HCT116 (cell line): ENCODE measurements around the gene TMCC1. TPM values are rescaled to one million over a fixed set of nuclear protein-coding genes. Genes with fewer than 3 reads are reported as not detected.
A peak's percentile ranks its signal among the peaks of the same experiment; 100 is the strongest.

Experiments used
- ATAC-seq: fragments of 200-7000 bp; cut with Tn5 transposase; 2 replicates; pipeline ENCODE4 v1.9.1; 2020; ENCODE audit warnings: mild to moderate bottlenecking, moderate library complexity
- BruUV-seq: library from RNA; stranded (reverse); fragments of 400-500 nt; replicated peaks from 2 replicates; lab custom pipeline; 2021; lab: Mats Ljungman, UMichigan
- CTCF ChIA-PET: fragments of 300-600 bp; sonication (Branson Sonifier 250); formaldehyde crosslinking; loops from one replicate; lab custom pipeline; 2021; ENCODE audit warnings: antibody characterized with exemption; lab: Charles Lee
- POLR2A ChIA-PET: fragments of 300-600, 350-600 bp; sonication (Branson Sonifier 250); formaldehyde crosslinking; loops from one replicate; lab custom pipeline; 2021; ENCODE audit warnings: antibody characterized with exemption; lab: Charles Lee
- RAD21 ChIA-PET, 2 experiments: fragments of 300-600 bp; sonication (Branson Sonifier 250); formaldehyde crosslinking; loops; one replicate each; lab custom pipeline; 2023; ENCODE audit warnings: low total read pairs in 2 of 2; ENCODE audit not compliant: uncharacterized antibody in 2 of 2, unreplicated experiment in 2 of 2, low non-redundant PET in 1 of 2; lab: Charles Lee
- DNase-seq: peaks from one replicate; pipeline ENCODE4 v3.0.0-alpha.2; 2010; ENCODE audit warnings: low read depth, low spot score
- H2AFZ ChIP-seq: fragments of 200-600 bp; shearing (Covaris generic), sonication (generic); 2 replicates; pipeline ENCODE4 v1.6.1; 2017; ENCODE audit warnings: low read depth, mixed run types, mixed read lengths, antibody characterized with exemption, low read length; ENCODE audit not compliant: poor library complexity, severe bottlenecking
- H3K27ac ChIP-seq: 2 replicates; pipeline ENCODE4 v1.5.1; 2012; ENCODE audit warnings: low read depth, low read length
- H3K27me3 ChIP-seq: fragments of 200-600 bp; sonication (generic); 2 replicates; pipeline ENCODE4 v1.6.1; 2016; ENCODE audit warnings: mixed run types, low read length, mixed read lengths; ENCODE audit not compliant: insufficient read depth
- H3K36me3 ChIP-seq, 2 experiments: fragments of 200-500 bp in 1 of 2; fragments of 200-600 bp in 1 of 2; sonication (Bioruptor generic) in 1 of 2; sonication (generic) in 1 of 2; 2 replicates each; pipeline versions ENCODE4 v1.5.1 to v1.6.1; 2014 to 2016; ENCODE audit warnings: low read length in 2 of 2, inconsistent platforms in 1 of 2, mixed read lengths in 1 of 2, mixed run types in 1 of 2; ENCODE audit not compliant: insufficient read depth in 2 of 2, control insufficient read depth in 1 of 2
- H3K4me1 ChIP-seq, 2 experiments: fragments of 200-600 bp in 1 of 2; sonication (generic) in 1 of 2; 2 replicates each; pipeline versions ENCODE4 v1.5.1 to v1.6.1; 2012 to 2017; ENCODE audit warnings: low read length in 2 of 2, inconsistent platforms in 1 of 2, mild to moderate bottlenecking in 1 of 2, mixed read lengths in 1 of 2, mixed run types in 1 of 2, moderate library complexity in 1 of 2; ENCODE audit not compliant: insufficient read depth in 2 of 2, control insufficient read depth in 1 of 2
- H3K4me2 ChIP-seq: fragments of 200-600 bp; sonication (generic); 2 replicates; pipeline ENCODE4 v1.6.1; 2017; ENCODE audit warnings: mixed run types, low read length, mixed read lengths
- H3K4me3 ChIP-seq, 2 experiments: fragments of 200-600 bp in 1 of 2; sonication (generic) in 1 of 2; replicated peaks in 1 of 2; 2 replicates each; pipeline ENCODE4 v1.5.1; 2011 to 2016; ENCODE audit warnings: low read length in 2 of 2, control low read depth in 1 of 2, low read depth in 1 of 2, mild to moderate bottlenecking in 1 of 2, mixed read lengths in 1 of 2, mixed run types in 1 of 2
- H3K79me2 ChIP-seq: fragments of 200-600 bp; sonication (generic); 2 replicates; pipeline ENCODE4 v1.6.1; 2017; ENCODE audit warnings: mild to moderate bottlenecking, mixed run types, low read length, moderate library complexity, mixed read lengths; ENCODE audit not compliant: insufficient read depth
- H3K9ac ChIP-seq: fragments of 200-600 bp; sonication (generic); 2 replicates; pipeline ENCODE4 v1.6.1; 2016; ENCODE audit warnings: low read length, mixed read lengths
- H3K9me2 ChIP-seq: fragments of 200-600 bp; sonication (generic), shearing (Covaris generic); 2 replicates; pipeline ENCODE4 v1.6.1; 2017; ENCODE audit warnings: mixed run types, mild to moderate bottlenecking, moderate library complexity; ENCODE audit not compliant: insufficient read depth
- H3K9me3 ChIP-seq, 2 experiments: fragments of 200-500 bp in 1 of 2; fragments of 200-600 bp in 1 of 2; sonication (Bioruptor generic) in 1 of 2; sonication (generic) in 1 of 2; 2 replicates each; pipeline ENCODE4 v1.6.1; 2014 to 2017; ENCODE audit warnings: low read length in 2 of 2, mixed read lengths in 2 of 2, inconsistent platforms in 1 of 2, low read depth in 1 of 2, mild to moderate bottlenecking in 1 of 2, mixed run types in 1 of 2, moderate library complexity in 1 of 2; ENCODE audit not compliant: control insufficient read depth in 1 of 2, insufficient read depth in 1 of 2
- H4K20me1 ChIP-seq: fragments of 200-600 bp; sonication (generic), shearing (Covaris generic); 2 replicates; pipeline ENCODE4 v1.6.1; 2017; ENCODE audit warnings: mixed run types, mild to moderate bottlenecking, moderate library complexity; ENCODE audit not compliant: insufficient read depth
- CBX3 ChIP-seq: IDR thresholded peaks from 2 replicates; pipeline ENCODE4 v1.6.1; 2012; ENCODE audit warnings: low read depth
- EZH2phosphoT487 ChIP-seq: fragments of 200-600 bp; IDR thresholded peaks from 2 replicates; pipeline ENCODE4 v1.6.1; 2018; ENCODE audit warnings: antibody characterized with exemption, borderline replicate concordance
- JUND ChIP-seq: IDR thresholded peaks from 2 replicates; pipeline ENCODE4 v1.6.1; 2012
- TCF7L2 ChIP-seq: IDR thresholded peaks from 2 replicates; pipeline ENCODE4 v1.7.0; 2011; ENCODE audit warnings: borderline replicate concordance, inconsistent platforms; ENCODE audit not compliant: insufficient read depth, insufficient read length; ENCODE audit errors: extremely low read depth
- ZNF274 ChIP-seq: fragments of 200-500 bp; sonication (Bioruptor generic); IDR thresholded peaks from 2 replicates; pipeline ENCODE4 v1.6.1; 2014; ENCODE audit warnings: mild to moderate bottlenecking, low read depth, low read length, inconsistent platforms
- intact Hi-C: fragments of 100-400 bp; cut with micrococcal nuclease; formaldehyde crosslinking; loops from 2 replicates; pipeline ENCODE4 v1.10.0; 2022
- total RNA-seq: library from RNA; stranded (reverse); gene quantifications from one replicate; pipeline ENCODE4 v1.2.1, GENCODE V29; 2021; ENCODE audit not compliant: unreplicated experiment
- TF ChIP-seq, protein P1 (sequence below): IDR thresholded peaks from 2 replicates; pipeline ENCODE4 v1.6.1; 2011; ENCODE audit warnings: mild to moderate bottlenecking, low read length, moderate library complexity; ENCODE audit not compliant: insufficient replicate concordance; ENCODE audit errors: extremely low read depth

Gene TMCC1
- total RNA-seq, 1 experiment from 2014 or later: 32.5 TPM

DNA sequence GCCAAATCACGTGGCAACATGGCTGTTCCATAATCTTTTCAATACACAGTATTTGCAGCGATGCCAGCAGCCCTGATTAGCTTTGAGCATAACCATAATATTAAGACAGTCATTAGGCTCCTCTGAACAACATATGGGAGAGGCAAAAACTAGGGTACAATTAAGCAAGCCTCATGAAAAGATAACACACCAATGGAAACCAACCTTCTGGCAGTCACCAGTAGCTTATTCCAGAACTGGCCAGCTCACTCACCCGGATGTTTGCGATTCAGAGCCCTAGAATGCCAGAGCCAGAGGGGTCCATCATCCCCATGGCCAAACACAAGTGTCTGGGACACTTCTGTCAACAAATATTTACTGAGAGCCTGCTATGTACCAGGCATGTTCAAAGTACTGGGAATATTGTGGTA lies 238.2 kb downstream of the TMCC1 start:
- no peaks in the 10 kb centered on the region for H4K20me1 ChIP-seq
- peaks cover 8% of the 10 kb centered on the region; the same call in 1 of the 2 replicates for H3K79me2 ChIP-seq
- H3K9me2 ChIP-seq: no peaks in the 10 kb centered on the region
- H3K27me3 ChIP-seq: no peaks in the 10 kb centered on the region
- intact Hi-C loops: no loop called here
- no peak overlapping the region for H3K9ac ChIP-seq
- ChIA-PET POLR2A (interaction anchor here (1.0 kb wide), 1 partner anchor 8 kb away, joined by 3 read pairs; no protein-coding TSS in a partner anchor), CTCF (no interaction called here), RAD21 (no interaction called here)
- no peak overlapping the region for H2AFZ ChIP-seq
- H3K27ac ChIP-seq: peak overlapping the region; percentile 62; the same call in 1 of the 2 replicates
- no peaks in the 10 kb centered on the region for H3K9me3 ChIP-seq
- no peak for TF ChIP-seq TCF7L2
- H3K4me3 ChIP-seq: peak overlapping the region in 1 of 2 experiments; percentile 47; a peak in 1 of 4 replicates
- peak overlapping the region; percentile 75; the same call in 1 of the 2 replicates for H3K4me2 ChIP-seq
- no TSS peak for BruUV-seq
- no peak for DNase-seq
- ATAC-seq: no peak
- H3K4me1 ChIP-seq: peaks cover 78 to 86% of the 10 kb centered on the region in 2 experiments
- peaks cover 5 to 7% of the 10 kb centered on the region in 2 experiments; a peak in 1 of 4 replicates for H3K36me3 ChIP-seq

DNA sequence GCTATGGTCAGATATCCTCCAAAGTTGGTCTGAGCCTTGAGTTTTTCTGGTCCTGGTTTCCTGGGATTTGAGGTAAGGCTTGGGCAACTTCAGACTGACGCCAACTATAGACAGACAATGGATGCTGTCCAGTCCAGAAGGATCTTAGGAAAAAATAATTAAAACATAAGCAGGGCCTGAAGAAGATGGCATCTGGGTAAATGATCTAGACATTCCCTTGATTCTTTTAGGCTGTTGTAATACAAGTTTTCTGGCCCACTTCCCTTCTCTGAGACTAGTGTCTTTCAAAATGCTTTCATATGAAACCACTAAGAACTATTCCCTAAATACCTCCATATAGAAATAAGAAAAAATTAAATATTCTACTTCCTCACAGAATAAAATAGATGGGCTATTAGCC lies 239.4 kb downstream of the TMCC1 start:
- ATAC-seq (no peak), DNase-seq (no peak)
- no TSS peak for BruUV-seq
- H3K79me2 ChIP-seq: peaks cover 8% of the 10 kb centered on the region; the same call in 1 of the 2 replicates
- ChIA-PET RAD21 (no interaction called here), CTCF (no interaction called here), POLR2A (interaction anchor here (1.0 kb wide), 1 partner anchor 9 kb away, joined by 3 read pairs; no protein-coding TSS in a partner anchor)
- H2AFZ ChIP-seq: no peak overlapping the region
- no peaks in the 10 kb centered on the region for H3K9me3 ChIP-seq
- no peaks in the 10 kb centered on the region for H3K27me3 ChIP-seq
- no peak overlapping the region for H3K4me3 ChIP-seq
- H3K9me2 ChIP-seq: no peaks in the 10 kb centered on the region
- no peak overlapping the region for H3K4me2 ChIP-seq
- H3K27ac ChIP-seq: no peak overlapping the region
- intact Hi-C loops: no loop called here
- no peak overlapping the region for H3K9ac ChIP-seq
- H3K4me1 ChIP-seq: peaks cover 71 to 80% of the 10 kb centered on the region in 2 experiments
- TF ChIP-seq, protein P1, sequence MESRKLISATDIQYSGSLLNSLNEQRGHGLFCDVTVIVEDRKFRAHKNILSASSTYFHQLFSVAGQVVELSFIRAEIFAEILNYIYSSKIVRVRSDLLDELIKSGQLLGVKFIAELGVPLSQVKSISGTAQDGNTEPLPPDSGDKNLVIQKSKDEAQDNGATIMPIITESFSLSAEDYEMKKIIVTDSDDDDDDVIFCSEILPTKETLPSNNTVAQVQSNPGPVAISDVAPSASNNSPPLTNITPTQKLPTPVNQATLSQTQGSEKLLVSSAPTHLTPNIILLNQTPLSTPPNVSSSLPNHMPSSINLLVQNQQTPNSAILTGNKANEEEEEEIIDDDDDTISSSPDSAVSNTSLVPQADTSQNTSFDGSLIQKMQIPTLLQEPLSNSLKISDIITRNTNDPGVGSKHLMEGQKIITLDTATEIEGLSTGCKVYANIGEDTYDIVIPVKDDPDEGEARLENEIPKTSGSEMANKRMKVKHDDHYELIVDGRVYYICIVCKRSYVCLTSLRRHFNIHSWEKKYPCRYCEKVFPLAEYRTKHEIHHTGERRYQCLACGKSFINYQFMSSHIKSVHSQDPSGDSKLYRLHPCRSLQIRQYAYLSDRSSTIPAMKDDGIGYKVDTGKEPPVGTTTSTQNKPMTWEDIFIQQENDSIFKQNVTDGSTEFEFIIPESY: no peak
- no peak for TF ChIP-seq EZH2phosphoT487
- no peak for TF ChIP-seq ZNF274
- no peak for TF ChIP-seq CBX3
- no peak for TF ChIP-seq TCF7L2
- TF ChIP-seq JUND: no peak
- no peaks in the 10 kb centered on the region for H4K20me1 ChIP-seq
- H3K36me3 ChIP-seq: peaks cover 5 to 7% of the 10 kb centered on the region in 2 experiments; a peak in 1 of 4 replicates
